Fibroblast of villous mesenchyme (primary cell): ENCODE results near the gene ERICH2. TPM values are rescaled to one million over a fixed set of nuclear protein-coding genes. Genes with fewer than 3 reads are reported as not detected.

Experiments
- DNase-seq: peaks from one replicate; pipeline ENCODE4 v3.0.0-alpha.2; 2010; ENCODE audit warnings: low read depth
- H3K4me3 ChIP-seq: 2 replicates; pipeline ENCODE4 v1.5.1; 2011; ENCODE audit warnings: low read depth, mild to moderate bottlenecking, low read length
- total RNA-seq: library from RNA; depleted of rRNA; stranded (reverse); fragments of >200 nt; gene quantifications from 2 replicates; pipeline ENCODE4 v1.2.3, GENCODE V29; 2012
- TF ChIP-seq, protein P1 (sequence below): IDR thresholded peaks from 2 replicates; pipeline ENCODE4 v1.5.1; 2012; ENCODE audit warnings: low read depth, mild to moderate bottlenecking, low read length; ENCODE audit not compliant: insufficient read depth

The ERICH2 gene
- total RNA-seq, 1 donor, result not detected

DNA sequence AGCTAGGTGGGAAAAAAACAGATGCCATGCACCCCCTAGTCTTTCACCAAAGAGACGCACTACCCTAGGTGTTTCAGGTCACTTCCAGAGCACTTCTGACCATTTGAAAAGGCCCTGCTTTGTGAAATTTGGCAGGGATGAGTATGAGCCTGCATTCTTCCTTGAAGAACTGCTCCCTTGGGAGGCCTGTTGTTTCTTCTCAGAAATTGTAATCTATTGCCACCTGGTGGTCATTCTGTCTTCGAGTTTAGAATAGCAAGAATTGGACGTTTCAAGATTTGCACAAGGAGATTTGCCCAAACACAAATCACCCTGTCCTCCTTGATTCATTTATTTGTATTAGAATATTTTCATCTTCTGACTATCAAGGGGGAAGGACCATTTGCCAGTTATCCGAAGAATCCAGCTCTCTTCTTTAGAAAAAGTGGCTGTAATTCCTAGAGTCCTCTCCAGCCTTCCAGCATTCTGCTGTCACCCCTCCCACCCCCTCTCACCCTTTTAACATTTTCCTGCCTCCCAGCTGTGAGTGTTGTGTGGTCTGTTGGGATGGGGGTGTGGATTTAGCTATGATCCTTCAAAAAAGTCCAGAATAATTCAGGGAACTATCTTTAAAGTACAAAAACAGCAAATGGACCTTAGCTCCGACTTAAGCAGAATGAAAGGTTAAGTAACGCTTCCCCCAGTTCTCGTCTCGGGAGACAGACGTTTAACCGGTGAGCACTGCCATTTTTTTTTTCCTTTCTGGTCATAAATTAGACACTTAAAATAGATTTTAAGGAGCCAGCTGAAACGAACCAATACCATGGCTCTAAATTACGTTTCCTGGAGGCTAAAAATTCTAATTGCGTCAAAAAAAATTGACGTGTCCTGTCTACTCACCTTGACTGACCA is 42.8 kb downstream of the ERICH2 start:
- peak; percentile 88 for DNase-seq
- TF ChIP-seq, protein P1, sequence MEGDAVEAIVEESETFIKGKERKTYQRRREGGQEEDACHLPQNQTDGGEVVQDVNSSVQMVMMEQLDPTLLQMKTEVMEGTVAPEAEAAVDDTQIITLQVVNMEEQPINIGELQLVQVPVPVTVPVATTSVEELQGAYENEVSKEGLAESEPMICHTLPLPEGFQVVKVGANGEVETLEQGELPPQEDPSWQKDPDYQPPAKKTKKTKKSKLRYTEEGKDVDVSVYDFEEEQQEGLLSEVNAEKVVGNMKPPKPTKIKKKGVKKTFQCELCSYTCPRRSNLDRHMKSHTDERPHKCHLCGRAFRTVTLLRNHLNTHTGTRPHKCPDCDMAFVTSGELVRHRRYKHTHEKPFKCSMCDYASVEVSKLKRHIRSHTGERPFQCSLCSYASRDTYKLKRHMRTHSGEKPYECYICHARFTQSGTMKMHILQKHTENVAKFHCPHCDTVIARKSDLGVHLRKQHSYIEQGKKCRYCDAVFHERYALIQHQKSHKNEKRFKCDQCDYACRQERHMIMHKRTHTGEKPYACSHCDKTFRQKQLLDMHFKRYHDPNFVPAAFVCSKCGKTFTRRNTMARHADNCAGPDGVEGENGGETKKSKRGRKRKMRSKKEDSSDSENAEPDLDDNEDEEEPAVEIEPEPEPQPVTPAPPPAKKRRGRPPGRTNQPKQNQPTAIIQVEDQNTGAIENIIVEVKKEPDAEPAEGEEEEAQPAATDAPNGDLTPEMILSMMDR, result peak; percentile 69
- no peak overlapping the region for H3K4me3 ChIP-seq

DNA sequence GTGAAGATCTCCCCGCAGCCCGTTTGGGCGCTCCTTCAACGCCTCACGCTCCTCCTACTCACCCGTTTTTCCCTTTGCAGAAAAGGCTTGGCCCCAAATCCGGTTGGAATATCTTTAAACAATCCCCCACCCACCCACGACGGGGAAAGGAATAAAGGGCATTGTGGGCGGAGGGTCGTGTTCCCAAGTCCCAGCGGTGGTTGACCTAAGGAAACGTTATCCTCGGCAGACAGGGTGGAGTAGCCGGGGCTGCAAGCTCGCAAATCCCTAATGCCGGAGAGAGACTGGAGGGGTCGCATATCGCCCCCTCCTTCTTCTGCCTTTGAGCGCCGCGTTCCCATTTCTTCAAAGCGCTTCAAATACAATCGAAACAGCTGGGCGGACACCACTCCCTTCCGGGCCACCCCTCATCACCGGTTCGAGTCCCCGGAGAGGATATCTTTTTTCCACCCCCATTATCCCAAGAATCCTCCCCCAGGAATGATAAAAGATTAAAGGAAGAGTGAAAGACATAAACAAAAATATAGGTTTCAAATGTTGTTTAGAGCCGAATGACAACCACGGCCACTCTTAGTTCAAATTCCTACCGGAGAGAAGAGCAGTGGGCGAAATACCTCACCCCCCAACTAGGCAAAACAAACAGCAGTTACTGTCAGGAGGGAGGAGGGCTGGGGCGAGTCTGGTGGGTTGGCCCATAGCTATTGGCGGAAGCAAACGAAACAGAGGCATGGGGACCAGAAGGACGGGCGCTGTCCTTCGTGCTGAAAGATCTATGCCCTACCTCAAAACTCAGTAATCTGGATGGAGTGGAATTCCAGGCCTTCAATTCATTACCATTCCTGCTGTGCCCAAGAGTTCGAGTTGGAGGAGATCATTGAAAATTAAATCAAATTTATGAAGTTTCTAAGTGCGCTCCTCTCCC is 43.7 kb downstream of the ERICH2 start:
- TF ChIP-seq, protein P1, result no peak
- peak; percentile 48 for DNase-seq
- H3K4me3 ChIP-seq, result no peak overlapping the region

DNA sequence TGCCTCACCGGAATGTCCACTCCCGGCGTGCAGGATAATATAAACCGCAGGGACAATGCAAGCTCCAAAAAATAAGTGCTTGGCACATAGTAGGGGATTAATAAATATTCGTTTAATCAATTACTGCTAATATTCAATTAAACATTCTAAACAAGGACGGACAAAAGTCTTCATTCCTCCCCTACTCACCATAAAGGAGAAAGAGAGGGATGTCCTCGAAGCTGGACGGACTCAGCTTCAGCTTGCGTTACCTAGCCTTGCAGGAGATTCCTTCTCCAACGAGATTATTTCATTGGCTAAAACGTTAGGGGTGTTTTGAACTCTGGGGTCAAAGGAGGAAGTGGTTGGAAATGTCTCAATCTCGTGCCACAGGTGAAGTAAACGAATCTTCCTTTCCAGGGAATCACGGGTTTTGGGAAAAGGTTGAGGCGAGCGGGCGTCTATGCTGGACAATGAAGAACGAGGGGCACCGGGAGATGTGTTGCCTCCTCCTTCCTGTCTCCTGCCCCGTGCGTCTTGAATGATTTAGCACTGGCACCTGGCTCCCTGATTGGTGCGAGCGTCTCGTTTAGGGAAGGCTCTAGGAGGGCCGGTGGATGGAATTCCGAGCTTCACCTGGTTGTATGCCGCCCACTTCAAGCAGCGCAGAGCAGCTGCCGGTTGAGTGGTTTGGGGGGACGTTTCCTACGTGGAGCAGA is 44.5 kb downstream of the ERICH2 start:
- TF ChIP-seq, protein P1, result no peak
- H3K4me3 ChIP-seq, result no peak overlapping the region
- DNase-seq, result no peak

DNA sequence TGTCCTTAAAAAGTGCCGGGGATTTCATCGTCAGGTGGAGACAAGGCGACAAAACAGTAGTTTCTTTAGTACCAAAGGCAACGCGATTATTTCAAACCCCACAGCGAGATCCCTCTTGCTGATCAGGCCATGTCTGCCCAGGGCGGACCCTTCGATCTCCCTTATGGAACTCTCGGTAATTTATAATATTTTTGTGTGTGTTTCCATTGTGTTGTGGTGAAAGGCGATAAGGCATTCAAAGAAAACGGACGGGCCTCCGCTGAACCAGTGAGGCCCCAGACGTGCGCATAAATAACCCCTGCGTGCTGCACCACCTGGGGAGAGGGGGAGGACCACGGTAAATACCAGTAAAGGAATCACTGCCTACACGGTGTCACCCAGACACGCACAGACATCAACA is 45.1 kb downstream of the ERICH2 start:
- DNase-seq, result no peak
- TF ChIP-seq, protein P1, result no peak
- H3K4me3 ChIP-seq, result no peak overlapping the region

DNA sequence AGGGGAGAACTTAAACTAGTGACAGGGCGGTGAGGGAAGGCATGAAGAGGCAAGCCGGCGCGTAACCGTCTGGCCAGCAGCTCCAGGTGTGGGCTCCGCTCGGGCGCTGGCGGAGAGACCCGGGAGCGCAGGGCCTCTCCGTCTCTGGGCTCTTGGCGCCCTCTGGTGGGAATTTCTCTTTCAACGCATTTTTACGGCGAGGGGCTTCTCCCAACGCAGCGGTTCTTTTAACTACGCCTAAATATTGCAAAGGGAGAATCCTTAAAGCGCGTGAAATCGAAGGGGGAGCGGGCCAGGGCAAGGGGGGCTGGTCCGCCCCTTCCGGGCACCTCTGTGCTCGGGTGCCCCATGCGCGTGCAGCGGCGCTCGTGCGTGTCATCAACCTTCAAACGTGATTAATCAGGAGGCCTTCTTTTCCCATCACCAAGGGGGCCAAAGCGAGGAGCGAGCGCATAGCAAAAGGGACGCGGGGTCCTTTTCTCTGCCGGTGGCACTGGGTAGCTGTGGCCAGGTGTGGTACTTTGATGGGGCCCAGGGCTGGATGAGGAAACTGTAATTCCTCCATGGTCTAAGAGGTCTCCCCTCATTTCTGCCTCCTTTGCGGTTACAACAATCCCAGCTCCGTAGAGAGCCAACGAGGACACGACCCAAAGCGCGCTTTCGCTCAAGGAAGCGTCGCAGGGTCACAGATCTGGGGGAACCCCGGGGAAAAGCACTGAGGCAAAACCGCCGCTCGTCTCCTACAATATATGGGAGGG is 45.7 kb downstream of the ERICH2 start:
- no peak overlapping the region for H3K4me3 ChIP-seq
- DNase-seq, result peak; percentile 39
- TF ChIP-seq, protein P1, result peak; percentile 71
